Common myeloid progenitor, CD34-positive (primary cell): Measurements from ENCODE around the gene RAB41.
A peak's percentile ranks its signal among the peaks of the same experiment; 100 is the strongest.
"Not testable (repeated sequence)": the region's sequence is repeated elsewhere in the genome, so short reads cannot be mapped to it uniquely, and the experiment has no call there.

Experiments used
- CTCF ChIA-PET: fragments of 350-600 bp; sonication (Branson Sonifier 250); formaldehyde crosslinking; loops from one replicate; lab custom pipeline; 2021; ENCODE audit warnings: antibody characterized with exemption; lab: Charles Lee
- POLR2A ChIA-PET: fragments of 350-600 bp; sonication (Branson Sonifier 250); formaldehyde crosslinking; loops from one replicate; lab custom pipeline; 2021; ENCODE audit warnings: antibody characterized with exemption; lab: Charles Lee
- DNase-seq, 3 donors: peaks; one replicate each; pipeline versions ENCODE4 v3.0.0 to v3.0.0-alpha.2; 2013
- H3K27ac ChIP-seq, 2 experiments: 1 replicate in 1 of 2; 2 replicates in 1 of 2; pipeline ENCODE4 v1.7.0; 2013; ENCODE audit warnings: inconsistent platforms in 2 of 2, low read length in 2 of 2, mild to moderate bottlenecking in 2 of 2, low read depth in 1 of 2, moderate library complexity in 1 of 2; ENCODE audit not compliant: severe bottlenecking in 2 of 2, insufficient read depth in 1 of 2, poor library complexity in 1 of 2
- H3K27me3 ChIP-seq, 5 experiments: replicated peaks in 2 of 5; 1 replicate in 3 of 5; 2 replicates in 2 of 5; pipeline versions ENCODE4 v1.6.1 to v1.7.0; 2013; ENCODE audit warnings: low read length in 4 of 5, mild to moderate bottlenecking in 2 of 5, moderate library complexity in 2 of 5, inconsistent platforms in 1 of 5; ENCODE audit not compliant: insufficient read depth in 5 of 5, control insufficient read depth in 4 of 5
- H3K36me3 ChIP-seq, 4 experiments: 1 replicate in 2 of 4; 2 replicates in 2 of 4; pipeline versions ENCODE4 v1.6.1 to v1.7.0; 2013; ENCODE audit warnings: low read length in 3 of 4, control low read depth in 1 of 4, mild to moderate bottlenecking in 1 of 4; ENCODE audit not compliant: control insufficient read depth in 4 of 4, insufficient read depth in 4 of 4
- H3K4me1 ChIP-seq, 4 experiments: 1 replicate in 3 of 4; 2 replicates in 1 of 4; pipeline versions ENCODE4 v1.6.1 to v1.7.1; 2013; ENCODE audit warnings: low read length in 3 of 4, mild to moderate bottlenecking in 3 of 4, control low read depth in 1 of 4, inconsistent platforms in 1 of 4, moderate library complexity in 1 of 4; ENCODE audit not compliant: control insufficient read depth in 4 of 4, insufficient read depth in 4 of 4; ENCODE audit errors: control extremely low read depth in 1 of 4
- H3K4me3 ChIP-seq, 7 experiments: 1 replicate in 4 of 7; 2 replicates in 3 of 7; pipeline versions ENCODE4 v1.5.1 to v1.7.0; 2013; ENCODE audit warnings: mild to moderate bottlenecking in 7 of 7, low read length in 6 of 7, moderate library complexity in 6 of 7, inconsistent platforms in 2 of 7, low read depth in 2 of 7, control low read depth in 1 of 7; ENCODE audit not compliant: insufficient read depth in 4 of 7, control insufficient read depth in 1 of 7; ENCODE audit errors: extremely low read depth in 1 of 7
- H3K9me3 ChIP-seq, 5 experiments: 1 replicate in 4 of 5; 2 replicates in 1 of 5; pipeline versions ENCODE4 v1.6.1 to v1.7.1; 2013; ENCODE audit warnings: low read length in 4 of 5, mild to moderate bottlenecking in 2 of 5, inconsistent platforms in 1 of 5, low read depth in 1 of 5, moderate library complexity in 1 of 5; ENCODE audit not compliant: control insufficient read depth in 4 of 5, insufficient read depth in 2 of 5; ENCODE audit errors: control extremely low read depth in 1 of 5
- WGBS: methylation state at CpG from one replicate; pipeline ENCODE4 v1.1.5; 2013; ENCODE audit not compliant: insufficient coverage; 5-methylcytosine and 5-hydroxymethylcytosine counted together

RAB41 gene

GRCh38 chrX:70262952-70263567 is 18.9 kb upstream of the RAB41 start:
- no peaks in the 10 kb centered on the region for H3K4me1 ChIP-seq
- DNase-seq: peak; percentile 8 to 28 (median 22)
- no peak overlapping the region for H3K4me3 ChIP-seq
- H3K36me3 ChIP-seq: no peaks in the 10 kb centered on the region
- no peak overlapping the region for H3K27ac ChIP-seq
- ChIA-PET CTCF (no interaction called here), POLR2A (no interaction called here)
- WGBS: 17% methylated on average over 6 of the region's 7 CpGs
- no peaks in the 10 kb centered on the region for H3K9me3 ChIP-seq
- H3K27me3 ChIP-seq: no peaks in the 10 kb centered on the region

DNA sequence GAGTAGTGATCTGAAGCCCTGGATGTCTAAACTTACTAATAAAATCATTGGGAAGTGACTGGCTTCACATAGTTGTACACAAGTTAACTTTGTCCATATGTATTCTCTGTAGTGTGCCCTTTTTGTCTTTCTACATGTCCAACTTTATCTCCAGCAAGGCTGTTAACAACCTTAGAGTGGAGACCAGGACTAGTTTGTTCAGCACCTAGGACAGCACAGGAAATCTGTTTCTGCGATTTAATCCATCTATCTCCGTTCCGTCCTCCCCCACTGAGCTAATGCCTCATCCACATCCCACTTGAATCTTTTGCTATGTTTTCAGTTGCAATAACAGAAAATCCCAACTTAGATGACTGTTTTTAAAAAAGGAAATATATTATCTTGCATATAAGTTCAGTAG is 17.2 kb upstream of the RAB41 start:
- Histone ChIP-seq H3K9me3 (no peaks in the 10 kb centered on the region), H3K27me3 (no peaks in the 10 kb centered on the region), H3K4me1 (no peaks in the 10 kb centered on the region), H3K36me3 (no peaks in the 10 kb centered on the region), H3K27ac (no peak overlapping the region), H3K4me3 (no peak overlapping the region)
- WGBS: no CpG with 5 or more reads among the region's 3 CpGs
- no peak for DNase-seq
- POLR2A ChIA-PET: no interaction called here
- CTCF ChIA-PET: no interaction called here

DNA sequence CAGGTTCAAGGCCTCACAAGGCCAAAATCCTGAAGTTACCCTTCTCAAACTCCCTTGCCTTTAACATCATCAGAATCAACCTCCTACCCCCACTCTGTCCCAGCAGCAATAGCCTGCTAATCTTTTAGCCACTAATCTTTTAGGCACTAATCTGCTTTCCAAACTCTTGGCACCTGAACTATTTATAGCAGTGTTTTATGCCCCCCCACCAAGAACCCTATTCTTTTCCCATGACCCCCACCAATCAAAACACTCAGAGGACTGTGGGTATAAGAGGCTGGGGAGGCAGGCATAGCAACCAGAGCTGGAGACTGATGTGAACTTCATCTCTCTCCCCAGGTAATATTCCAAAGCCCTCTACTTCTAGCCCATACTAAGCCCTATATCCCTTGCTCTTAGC is 13.9 kb upstream of the RAB41 start, which contains the start of gene ARR3:
Gene ARR3 (plus strand): TSS at position 301 of the 400 bp plus-strand sequence. CDS start 1,052 bp downstream, outside the sequence.
- DNase-seq: no peak
- no peaks in the 10 kb centered on the region for H3K27me3 ChIP-seq
- H3K4me3 ChIP-seq: no peak within 1 kb of the TSS
- H3K27ac ChIP-seq: no peak within 1 kb of the TSS
- no peaks in the 10 kb centered on the region for H3K9me3 ChIP-seq
- no peaks in the 10 kb centered on the region for H3K36me3 ChIP-seq
- ChIA-PET CTCF (no interaction called here), POLR2A (no interaction called here)
- no peaks in the 10 kb centered on the region for H3K4me1 ChIP-seq

DNA sequence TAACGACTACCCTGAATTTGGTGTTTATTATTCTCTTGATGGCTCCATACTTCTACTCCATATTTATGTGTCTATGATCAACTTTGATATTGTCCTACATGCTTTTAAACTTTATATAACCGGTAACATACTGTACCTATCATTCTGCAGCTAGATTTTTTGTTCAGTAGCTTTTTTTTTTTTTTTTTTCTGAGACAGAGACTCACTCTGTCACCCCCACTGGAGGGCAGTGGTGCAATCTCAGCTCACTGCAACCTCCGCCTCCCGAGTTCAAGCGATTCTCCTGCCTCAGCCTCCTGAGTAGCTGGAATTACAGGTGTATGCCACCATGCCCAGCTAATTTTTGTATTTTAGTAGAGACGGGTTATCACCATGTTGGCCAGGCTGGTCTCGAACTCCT is 7.9 kb upstream of the RAB41 start:
- POLR2A ChIA-PET, DNase-seq, H3K27ac ChIP-seq, H3K9me3 ChIP-seq, H3K27me3 ChIP-seq, H3K4me1 ChIP-seq, CTCF ChIA-PET, H3K4me3 ChIP-seq, H3K36me3 ChIP-seq: not testable (repeated sequence)
- WGBS: 90% methylated on average over 5 of the region's 7 CpGs

GRCh38 chrX:70279081-70279480 is 2.9 kb upstream of the RAB41 start:
- POLR2A ChIA-PET: no interaction called here

DNA sequence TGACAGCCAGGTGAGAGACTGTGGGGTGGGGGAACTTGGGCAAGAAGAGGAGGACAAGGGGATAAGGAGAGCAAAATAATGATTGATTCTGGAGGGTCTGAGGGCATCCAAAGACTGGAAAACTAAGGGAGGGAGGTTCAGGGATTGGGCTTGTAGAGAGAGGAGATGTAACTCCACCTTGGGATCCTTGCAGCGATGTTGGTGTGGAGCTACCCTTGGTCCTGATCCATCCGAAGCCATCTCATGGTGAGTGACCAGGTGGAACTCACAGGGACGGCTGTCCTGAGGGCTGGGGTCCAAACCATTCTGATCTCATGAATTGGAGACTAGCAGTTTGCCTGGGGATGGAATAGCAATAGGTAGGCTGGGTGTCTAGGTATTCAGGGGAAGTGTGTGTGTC is 1.4 kb upstream of the RAB41 start:
- ChIA-PET POLR2A (no interaction called here), CTCF (no interaction called here)
- Histone ChIP-seq H3K27ac (no peak overlapping the region), H3K36me3 (peaks cover 0 to 2% (median 0%) of the 10 kb centered on the region in 4 experiments), H3K27me3 (no peaks in the 10 kb centered on the region), H3K4me3 (no peak overlapping the region), H3K4me1 (no peaks in the 10 kb centered on the region), H3K9me3 (no peaks in the 10 kb centered on the region)
- no peak for DNase-seq
- whole genome bisulfite sequencing: 86% methylated on average over 3 of the region's 3 CpGs

More at GRCh38 chrX:70279081-70279480, 2.9 kb upstream of the RAB41 start:
- no peaks in the 10 kb centered on the region for H3K9me3 ChIP-seq
- no peak overlapping the region for H3K27ac ChIP-seq
- no peak for DNase-seq
- no peaks in the 10 kb centered on the region for H3K4me1 ChIP-seq
- 88% methylated on average over 1 of the region's 3 CpGs for WGBS
- no peaks in the 10 kb centered on the region for H3K36me3 ChIP-seq
- no peaks in the 10 kb centered on the region for H3K27me3 ChIP-seq
- no peak overlapping the region for H3K4me3 ChIP-seq
- CTCF ChIA-PET: no interaction called here

- peak overlapping the region; percentile 69 to 90 (median 75) for H3K4me3 ChIP-seq
- H3K27me3 ChIP-seq: peaks cover 0 to 5% (median 0%) of the 10 kb centered on the region in 5 experiments
- peaks cover 0 to 23% (median 10%) of the 10 kb centered on the region in 4 experiments for H3K36me3 ChIP-seq
- POLR2A ChIA-PET: no interaction called here
- CTCF ChIA-PET: no interaction called here
- no peaks in the 10 kb centered on the region for H3K9me3 ChIP-seq
- WGBS: 82% methylated on average over 7 of the region's 11 CpGs
- H3K27ac ChIP-seq: peak overlapping the region in 1 of 2 experiments; percentile 30
- peaks cover 0 to 17% (median 4%) of the 10 kb centered on the region in 4 experiments for H3K4me1 ChIP-seq
- no peak for DNase-seq
Measured at GRCh38 chrX:70289168-70289792, 7.3 kb downstream of the RAB41 start.
